Colonic mucosa (tissue), 4 donors: ENCODE measurements around the gene PDIA4. TPM values are rescaled to one million over a fixed set of nuclear protein-coding genes. Genes with fewer than 3 reads are reported as not detected.

Experiments
- DNase-seq: peaks from one replicate; pipeline ENCODE4 v3.0.0-alpha.2; 2020
- H3K27ac ChIP-seq: fragments of 200-600 bp; one replicate; pipeline ENCODE4 v1.8.0; 2021
- H3K27me3 ChIP-seq: fragments of 200-600 bp; one replicate; pipeline ENCODE4 v1.8.0; 2021
- H3K36me3 ChIP-seq: fragments of 200-600 bp; one replicate; pipeline ENCODE4 v1.8.0; 2021
- H3K4me1 ChIP-seq: fragments of 200-600 bp; one replicate; pipeline ENCODE4 v1.8.0; 2021; ENCODE audit warnings: mild to moderate bottlenecking
- H3K4me3 ChIP-seq: fragments of 200-600 bp; one replicate; pipeline ENCODE4 v1.8.0; 2021
- H3K9ac ChIP-seq, 2 donors: one replicate each; pipeline ENCODE4 v1.7.0; 2013; ENCODE audit warnings: control low read depth in 2 of 2, low read depth in 2 of 2, low read length in 2 of 2
- H3K9me3 ChIP-seq: fragments of 200-600 bp; one replicate; pipeline ENCODE4 v1.8.0; 2021
- intact Hi-C: fragments of 100-400 bp; cut with DNase I; formaldehyde crosslinking; loops from one replicate; pipeline ENCODE4 v1.14.1; 2022
- total RNA-seq, 2 donors: library from RNA; stranded (reverse); fragmentation: NEBNext Ultra II Directional in 1 of 2; extraction: Animal tissue kit (Norgen Biotek cat#: 25700) in 1 of 2; gene quantifications; one replicate each; pipeline ENCODE4 v1.2.1, GENCODE V29; 2021
- TF ChIP-seq, protein P1 (sequence below): fragments of 200-600 bp; IDR thresholded peaks from one replicate; pipeline ENCODE4 v1.8.0; 2022; ENCODE audit warnings: antibody characterized with exemption, mild to moderate bottlenecking
- donor health status: healthy.
- donor health status: DM: no; HTN: no; CAD: no.
- donor health status: DM: no; HTN: no; CAD: no.

The PDIA4 gene
- total RNA-seq, 2 donors from 2014 or later = 218 to 485 TPM

DNA sequence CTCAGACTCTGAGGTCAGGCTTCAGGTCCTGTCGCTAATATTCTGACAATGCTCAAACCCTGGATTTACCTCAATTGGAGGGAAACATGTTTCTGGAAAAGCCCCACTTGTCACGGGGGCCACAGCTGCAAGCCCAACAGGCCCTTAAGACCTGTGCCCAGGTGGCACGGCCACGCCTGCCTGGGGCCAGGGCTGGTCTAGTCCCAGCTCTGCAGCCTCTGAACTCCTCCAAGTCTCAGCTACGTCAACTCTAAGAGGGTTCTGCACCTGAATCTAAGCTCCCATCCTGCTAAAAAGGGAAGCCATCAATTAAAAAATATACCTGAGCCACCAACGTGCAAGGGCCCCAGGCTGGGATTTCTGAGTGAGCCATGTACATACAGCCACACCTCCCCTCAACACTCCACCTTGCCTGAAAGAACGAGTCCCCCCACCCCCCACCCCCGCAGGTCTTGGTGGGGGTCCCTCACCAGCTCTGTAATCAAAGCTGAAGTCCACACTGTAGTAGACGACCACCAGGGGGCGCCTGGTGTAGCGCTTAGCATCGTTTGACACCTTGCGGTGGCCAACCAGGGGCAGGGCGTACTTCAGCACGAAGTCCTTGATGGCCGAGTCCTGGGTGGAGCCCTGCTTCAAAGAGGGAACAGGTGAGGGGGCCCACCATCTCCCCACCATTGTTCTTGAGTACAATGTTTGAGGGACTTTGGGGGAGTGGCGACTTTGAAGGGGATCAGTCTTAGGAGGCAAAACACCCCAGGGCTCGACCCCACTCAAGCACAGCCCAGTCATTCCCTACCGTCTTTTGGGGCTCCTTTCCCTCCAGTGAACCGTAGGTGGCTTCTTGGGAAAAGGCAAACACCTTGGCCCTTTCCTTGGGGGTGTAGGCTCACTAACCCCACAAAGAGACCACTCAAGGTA lies 22.6 kb downstream of the PDIA4 start:
- H3K27me3 ChIP-seq = no peaks in the 10 kb centered on the region
- H3K36me3 ChIP-seq = peaks cover 17% of the 10 kb centered on the region
- DNase-seq = peak; percentile 80
- intact Hi-C loops = loop anchor here (2.0 kb wide), 2 partner anchors 59 to 85 kb away; partner anchors contain the start of gene ZNF786
- H3K9me3 ChIP-seq = no peaks in the 10 kb centered on the region
- no peaks in the 10 kb centered on the region for H3K4me1 ChIP-seq
- TF ChIP-seq, protein P1, sequence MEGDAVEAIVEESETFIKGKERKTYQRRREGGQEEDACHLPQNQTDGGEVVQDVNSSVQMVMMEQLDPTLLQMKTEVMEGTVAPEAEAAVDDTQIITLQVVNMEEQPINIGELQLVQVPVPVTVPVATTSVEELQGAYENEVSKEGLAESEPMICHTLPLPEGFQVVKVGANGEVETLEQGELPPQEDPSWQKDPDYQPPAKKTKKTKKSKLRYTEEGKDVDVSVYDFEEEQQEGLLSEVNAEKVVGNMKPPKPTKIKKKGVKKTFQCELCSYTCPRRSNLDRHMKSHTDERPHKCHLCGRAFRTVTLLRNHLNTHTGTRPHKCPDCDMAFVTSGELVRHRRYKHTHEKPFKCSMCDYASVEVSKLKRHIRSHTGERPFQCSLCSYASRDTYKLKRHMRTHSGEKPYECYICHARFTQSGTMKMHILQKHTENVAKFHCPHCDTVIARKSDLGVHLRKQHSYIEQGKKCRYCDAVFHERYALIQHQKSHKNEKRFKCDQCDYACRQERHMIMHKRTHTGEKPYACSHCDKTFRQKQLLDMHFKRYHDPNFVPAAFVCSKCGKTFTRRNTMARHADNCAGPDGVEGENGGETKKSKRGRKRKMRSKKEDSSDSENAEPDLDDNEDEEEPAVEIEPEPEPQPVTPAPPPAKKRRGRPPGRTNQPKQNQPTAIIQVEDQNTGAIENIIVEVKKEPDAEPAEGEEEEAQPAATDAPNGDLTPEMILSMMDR = peak; percentile 80
- no peak overlapping the region for H3K9ac ChIP-seq
- no peak overlapping the region for H3K4me3 ChIP-seq
- H3K27ac ChIP-seq = no peak overlapping the region

DNA sequence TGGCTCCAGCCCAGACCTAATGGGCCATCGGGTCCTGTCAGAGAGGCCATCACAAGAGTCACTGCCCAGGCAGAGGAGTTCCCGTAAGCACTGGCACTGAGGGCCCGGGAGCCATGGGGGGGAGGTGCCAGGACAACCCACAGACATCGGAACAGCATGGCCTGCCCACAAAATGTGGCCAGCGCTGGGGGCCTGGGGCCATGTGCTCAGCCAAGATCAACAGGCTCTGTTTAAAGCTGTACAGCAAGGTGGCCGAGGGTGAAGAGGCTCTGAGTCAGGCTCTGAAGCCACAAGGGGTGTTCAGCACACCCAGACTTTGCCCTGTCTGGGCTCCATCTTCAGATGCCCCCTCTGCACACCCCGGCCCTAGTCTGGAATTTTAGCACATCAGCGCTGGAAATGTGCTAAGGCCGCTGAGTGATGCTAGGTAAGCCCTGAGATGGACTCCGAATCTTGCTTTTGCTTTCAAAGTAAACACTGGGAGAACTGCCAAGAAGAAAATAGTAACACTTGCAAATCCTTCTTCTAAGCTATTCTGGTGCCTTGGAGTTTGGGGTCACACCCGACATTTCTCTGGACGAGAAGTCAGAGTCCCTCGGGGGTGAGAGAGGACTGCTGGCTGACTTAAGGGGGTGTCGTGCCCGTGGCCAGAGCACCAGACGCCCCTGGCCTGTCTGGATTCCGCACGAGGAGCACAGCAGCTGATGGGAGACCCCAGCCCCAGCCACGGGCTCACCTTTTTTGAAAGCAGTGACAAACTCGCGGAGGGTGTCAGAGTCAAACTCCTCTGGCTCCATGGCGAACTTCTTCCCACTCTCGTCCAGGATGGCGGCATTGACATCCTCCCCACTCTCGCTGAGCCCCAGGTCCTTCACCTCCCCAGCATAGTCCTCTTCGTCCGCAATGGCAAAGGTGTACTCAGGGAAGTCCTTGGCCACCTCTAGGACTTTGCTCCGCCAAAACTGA lies 23.6 kb downstream of the PDIA4 start:
- Histone ChIP-seq H3K36me3 (peaks cover 17% of the 10 kb centered on the region), H3K9me3 (no peaks in the 10 kb centered on the region), H3K9ac (no peak overlapping the region), H3K4me3 (no peak overlapping the region), H3K27me3 (no peaks in the 10 kb centered on the region), H3K4me1 (no peaks in the 10 kb centered on the region), H3K27ac (no peak overlapping the region)
- DNase-seq = no peak
- TF ChIP-seq, protein P1 = no peak
- intact Hi-C loops = loop anchor here (2.0 kb wide), 2 partner anchors 60 to 86 kb away; partner anchors contain the start of gene ZNF786

DNA sequence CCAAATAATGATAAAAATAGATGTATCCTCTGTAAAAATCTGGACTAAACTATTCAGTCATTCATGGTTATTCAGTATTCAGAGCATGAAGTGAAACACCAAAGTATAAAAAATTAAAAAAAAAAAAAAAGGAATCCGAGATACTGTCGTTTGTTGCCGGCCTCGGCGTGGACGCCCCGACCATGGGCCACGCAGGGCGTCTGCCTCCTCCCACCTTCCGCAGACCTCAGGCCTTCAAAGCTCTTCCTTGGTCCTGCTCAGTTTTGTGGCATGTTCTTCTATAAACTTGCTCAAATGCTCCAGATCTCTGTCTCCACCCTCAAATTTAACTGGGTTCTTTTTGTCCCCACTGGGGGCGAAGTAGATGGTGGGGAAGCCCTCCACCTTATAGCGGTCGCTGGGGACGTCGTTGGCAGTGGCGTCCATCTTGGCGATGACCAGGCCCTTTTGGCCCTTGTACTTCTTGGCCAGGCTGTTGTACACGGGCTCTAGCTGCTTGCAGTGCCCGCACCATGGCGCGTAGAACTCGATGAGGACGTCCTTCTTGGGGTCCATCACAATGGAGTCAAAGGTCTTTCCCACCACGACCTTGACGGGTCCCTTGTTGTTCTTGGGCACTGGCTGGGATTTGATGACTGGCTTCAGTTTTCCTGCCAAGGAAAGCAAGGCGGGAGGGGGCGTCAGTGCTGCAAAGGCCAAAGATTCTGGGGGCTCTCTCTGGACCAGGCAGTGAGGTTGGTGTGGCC lies 24.6 kb downstream of the PDIA4 start:
- Histone ChIP-seq H3K36me3 (peaks cover 17% of the 10 kb centered on the region), H3K9me3 (no peaks in the 10 kb centered on the region), H3K27ac (no peak overlapping the region), H3K4me1 (no peaks in the 10 kb centered on the region), H3K27me3 (no peaks in the 10 kb centered on the region), H3K4me3 (no peak overlapping the region), H3K9ac (no peak overlapping the region)
- intact Hi-C loops = loop anchor here (2.0 kb wide), 2 partner anchors 61 to 87 kb away; partner anchors contain the start of gene ZNF786
- TF ChIP-seq, protein P1 = no peak
- DNase-seq = no peak

DNA sequence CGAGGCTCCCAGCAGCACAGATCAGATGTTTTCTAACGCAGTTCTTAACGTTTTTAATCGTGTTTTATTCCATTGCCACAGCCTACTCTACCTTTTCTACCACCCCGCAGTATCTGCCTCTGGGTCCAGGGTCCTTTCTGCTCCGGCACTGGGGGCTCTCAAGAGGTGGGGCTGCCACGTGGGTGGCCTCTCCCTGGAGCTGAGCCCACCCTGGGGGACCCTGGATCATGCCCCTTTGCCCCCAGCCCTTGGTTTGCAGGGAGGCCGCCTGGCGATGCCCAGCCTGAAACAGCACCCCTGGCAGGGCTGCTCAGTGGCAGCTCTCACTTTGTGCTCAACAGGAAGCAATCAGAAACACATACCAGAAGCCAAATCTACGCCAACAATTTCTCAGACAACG lies 25.3 kb downstream of the PDIA4 start:
- TF ChIP-seq, protein P1 = no peak
- Histone ChIP-seq H3K4me1 (no peaks in the 10 kb centered on the region), H3K9ac (no peak overlapping the region), H3K9me3 (no peaks in the 10 kb centered on the region), H3K27ac (no peak overlapping the region), H3K4me3 (no peak overlapping the region), H3K36me3 (peaks cover 17% of the 10 kb centered on the region), H3K27me3 (no peaks in the 10 kb centered on the region)
- no peak for DNase-seq
- intact Hi-C loops = no loop called here
